ENCODE results near the gene CHTOP.
"Not testable (repeated sequence)": the region's sequence is repeated elsewhere in the genome, so short reads cannot be mapped to it uniquely, and the experiment has no call there.

The CHTOP gene

DNA sequence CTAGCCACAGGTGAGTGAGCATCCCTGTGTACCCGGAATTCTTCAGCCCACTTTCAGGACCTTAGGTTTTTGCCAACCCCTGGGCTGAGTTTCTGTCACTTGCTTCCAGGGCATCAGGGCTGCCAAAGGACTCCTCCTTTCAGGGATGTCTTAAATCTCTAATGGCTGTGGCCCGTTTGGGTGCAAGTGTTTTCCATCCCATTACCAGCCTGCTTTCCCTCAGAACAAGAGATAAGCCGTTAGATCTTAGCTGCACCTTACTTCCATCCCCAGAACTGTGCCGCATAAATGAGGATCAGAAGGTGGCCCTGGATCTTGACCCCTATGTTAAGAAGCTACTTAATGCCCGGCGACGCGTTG, 25.3 kb downstream of the CHTOP start:
- DNase-seq (ENCODE audit: low read depth) = no peak

DNA sequence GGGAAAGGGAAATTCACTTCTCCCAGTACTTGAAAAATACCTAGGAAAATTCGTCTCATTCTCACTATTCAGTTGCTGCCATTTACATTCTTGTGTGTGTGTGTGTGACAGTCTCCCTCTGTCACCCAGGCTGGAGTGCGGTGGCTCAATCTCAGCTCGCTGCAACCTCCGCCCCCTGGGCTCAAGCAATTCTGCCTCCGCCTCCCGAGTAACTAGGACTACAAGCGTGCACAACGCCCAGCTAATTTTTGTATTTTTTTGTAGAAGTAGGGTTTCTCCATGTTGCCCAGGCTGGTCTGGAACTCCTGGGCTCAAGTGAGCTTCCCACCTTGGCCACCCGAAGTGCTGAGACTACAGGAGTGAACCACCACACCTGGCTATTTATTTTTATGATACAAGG, 25.8 kb downstream of the CHTOP start:
- DNase-seq (ENCODE audit: low read depth) = no peak

GRCh38 chr1:153661111-153661708, 27.3 kb downstream of the CHTOP start:
- DNase-seq (ENCODE audit: low read depth) = no peak

GRCh38 chr1:153662269-153662668, 28.4 kb downstream of the CHTOP start:
- no peak for DNase-seq (ENCODE audit: low read depth)

DNA sequence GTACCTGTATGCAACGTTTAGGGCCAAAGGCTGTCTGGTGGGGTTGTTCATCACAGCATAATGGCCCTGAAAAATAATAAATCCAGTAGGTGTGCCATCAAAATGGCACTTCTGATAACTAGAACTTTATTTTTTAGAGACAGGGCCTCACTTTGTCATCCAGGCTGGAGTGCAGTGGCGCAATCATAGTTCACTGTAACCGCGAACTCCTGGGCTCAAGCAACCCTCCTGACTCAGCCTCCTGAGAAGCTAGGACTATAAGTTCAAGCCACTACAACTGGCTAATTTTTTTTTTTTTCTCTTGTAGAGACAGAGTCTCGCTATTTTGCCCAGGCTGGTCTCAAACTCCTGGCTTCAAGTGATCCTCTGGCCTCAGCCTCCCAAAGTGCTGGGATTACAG, 29.3 kb downstream of the CHTOP start:
- no peak for DNase-seq (ENCODE audit: low read depth)

DNA sequence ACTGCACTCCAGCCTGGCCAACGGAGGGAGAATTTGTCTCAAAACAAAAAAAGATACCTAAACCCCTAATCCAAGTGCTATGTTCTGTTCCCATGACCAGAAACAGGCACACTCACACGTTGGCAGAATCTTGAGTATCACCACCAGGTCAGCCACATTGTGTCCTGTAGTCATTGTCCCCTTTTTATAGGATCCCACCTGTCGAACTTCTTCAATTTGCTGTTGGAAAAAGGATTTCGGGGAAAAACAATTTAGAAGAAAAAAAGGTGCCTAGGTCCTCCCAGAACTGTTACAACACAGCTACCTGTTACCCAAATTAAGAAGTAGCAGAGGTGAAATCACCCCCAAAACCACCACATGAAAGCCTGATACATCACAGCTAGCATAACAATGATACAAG, 33.6 kb downstream of the CHTOP start:
- DNase-seq (ENCODE audit: low read depth) = no peak

DNA sequence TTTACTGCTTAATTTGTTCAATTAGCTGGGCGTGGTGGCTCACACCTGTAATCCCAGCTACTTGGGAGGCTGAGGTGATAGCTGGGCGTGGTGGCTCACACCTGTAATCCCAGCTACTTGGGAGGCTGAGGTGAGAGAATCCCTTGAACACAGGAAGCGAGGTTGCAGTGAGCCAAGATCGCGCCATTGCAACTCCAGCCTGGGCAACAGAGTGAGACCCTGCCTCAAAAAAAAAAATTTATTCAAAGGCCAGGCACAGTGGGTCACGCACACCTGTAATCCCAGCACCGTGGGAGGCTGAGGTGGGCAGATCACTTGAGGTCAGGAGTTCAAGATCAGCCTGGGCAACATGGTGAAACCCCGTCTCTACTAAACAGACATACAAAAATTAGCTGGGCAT, 34.8 kb downstream of the CHTOP start:
- not testable (repeated sequence) for DNase-seq (ENCODE audit: low read depth)

DNA sequence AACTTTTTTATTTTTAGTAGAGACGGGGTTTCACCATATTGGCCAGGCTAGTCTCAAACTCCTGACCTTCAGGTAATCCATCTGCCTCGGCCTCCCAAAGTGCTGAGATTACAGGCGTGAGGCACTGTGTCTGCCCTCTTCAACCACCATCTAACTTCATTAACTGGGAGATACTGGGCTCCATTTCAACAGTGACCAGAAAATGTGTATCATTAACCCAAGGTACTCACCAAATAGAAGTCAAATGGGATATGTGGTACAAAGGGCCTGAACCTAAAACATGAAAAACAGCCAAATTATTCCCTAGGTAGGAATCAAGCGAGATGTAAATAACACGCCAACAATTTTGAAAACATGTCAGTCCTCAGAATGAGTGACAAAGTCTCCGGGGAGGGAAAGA, 35.7 kb downstream of the CHTOP start:
- DNase-seq (ENCODE audit: low read depth) = no peak

- peak; percentile 5 for DNase-seq (ENCODE audit: low read depth)
Observed at GRCh38 chr1:153670257-153670858, 36.5 kb downstream of the CHTOP start.

- peak; percentile 94 for DNase-seq (ENCODE audit: low read depth)
Observed at GRCh38 chr1:153670859-153671627, 37.2 kb downstream of the CHTOP start, which contains the start of gene ILF2. Gene ILF2, minus strand, starts transcription at chr1:153670993. Its CDS starts 71 bp downstream, at chr1:153670922.

DNA sequence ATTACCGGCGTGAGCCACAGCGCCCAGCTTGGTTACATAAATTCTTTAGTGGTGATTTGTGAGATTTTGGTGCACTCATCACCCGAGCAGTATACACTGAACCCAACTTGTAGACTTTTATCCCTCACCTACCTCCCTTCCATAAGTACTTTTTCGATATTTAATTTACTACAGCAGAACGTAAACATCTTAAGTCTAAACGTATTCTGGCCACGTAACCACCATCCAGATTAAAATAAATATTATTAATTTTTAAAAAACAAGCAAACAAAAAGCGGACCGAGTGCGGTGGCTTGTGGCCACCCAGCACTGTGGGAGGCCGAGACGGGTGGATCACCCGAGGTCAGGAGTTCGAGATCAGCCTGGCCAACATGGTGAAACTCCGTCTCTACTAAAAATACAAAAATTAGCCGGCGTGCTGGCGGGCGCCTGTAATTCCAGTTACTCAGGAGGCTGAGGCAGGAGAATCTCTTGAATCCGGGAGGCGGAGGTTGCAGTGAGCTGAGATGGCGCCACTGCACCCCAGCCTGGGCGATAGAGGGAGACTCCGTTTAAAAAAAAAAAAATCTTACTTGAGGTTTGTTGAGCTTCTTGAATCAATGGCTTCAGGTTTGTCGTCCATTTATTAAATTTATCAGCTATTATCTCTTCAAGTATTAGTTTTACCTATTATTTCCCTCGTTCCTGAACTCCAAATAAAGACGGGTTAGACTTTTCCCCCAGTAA, 37.9 kb downstream of the CHTOP start:
- DNase-seq (ENCODE audit: low read depth) = not testable (repeated sequence)

DNA sequence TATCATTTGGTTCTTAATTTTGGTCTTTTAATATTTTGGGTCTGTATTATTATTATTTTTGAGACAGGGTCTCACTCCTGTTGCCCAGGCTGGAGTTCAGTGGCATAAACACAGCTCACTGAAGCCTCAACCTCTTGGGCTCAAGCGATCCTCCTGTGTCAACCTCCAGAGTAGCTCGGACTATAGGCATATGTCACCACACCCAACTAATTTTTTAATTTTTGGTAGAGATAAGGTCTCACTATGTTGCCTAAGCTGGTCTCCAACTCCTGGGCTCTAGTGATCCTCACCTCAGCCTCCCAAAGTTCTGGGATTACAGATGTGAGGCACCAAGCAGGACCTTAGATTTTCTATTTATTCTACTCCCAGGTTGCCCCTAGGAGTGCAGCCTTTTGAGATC, 39.6 kb downstream of the CHTOP start:
- no peak for DNase-seq (ENCODE audit: low read depth)

DNA sequence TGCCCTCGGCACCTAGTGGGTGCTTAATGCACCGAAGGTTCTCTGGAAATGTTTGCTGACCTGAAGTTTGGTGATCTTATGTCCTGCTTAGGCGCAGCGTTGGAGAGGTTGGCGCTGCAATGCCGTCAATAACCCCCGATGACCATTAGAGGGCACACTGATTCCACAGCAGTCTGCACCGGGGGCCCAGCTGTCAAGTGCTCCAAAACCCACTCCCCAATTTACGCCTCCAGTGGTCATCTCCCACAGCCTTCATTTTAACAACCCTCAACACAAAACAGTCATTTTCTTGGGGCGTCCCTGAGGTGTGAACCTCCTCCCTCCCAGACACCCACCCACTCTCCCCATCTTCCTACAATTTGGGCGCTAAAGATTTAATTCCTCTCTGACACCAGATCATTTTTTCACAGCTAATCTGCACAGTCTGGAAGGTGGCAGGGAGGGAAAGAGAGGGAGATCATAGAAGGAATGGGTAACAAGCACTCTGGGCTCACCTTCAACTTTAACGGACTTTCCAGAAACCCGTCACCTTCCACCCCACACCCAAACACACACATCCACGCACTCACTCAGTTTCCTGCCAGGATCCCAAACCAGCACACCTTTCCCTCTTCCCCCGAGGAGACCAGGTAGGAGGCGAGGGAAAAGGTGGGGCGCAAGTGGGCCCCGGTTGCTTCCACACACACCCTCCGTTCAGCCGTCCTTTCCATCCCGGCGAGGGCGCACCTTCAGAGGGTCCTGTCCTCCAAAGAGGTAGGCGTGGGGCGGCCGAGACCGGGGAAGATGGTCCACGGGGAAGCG, 44.1 kb downstream of the CHTOP start:
- peak; percentile 14 for DNase-seq (ENCODE audit: low read depth)

DNA sequence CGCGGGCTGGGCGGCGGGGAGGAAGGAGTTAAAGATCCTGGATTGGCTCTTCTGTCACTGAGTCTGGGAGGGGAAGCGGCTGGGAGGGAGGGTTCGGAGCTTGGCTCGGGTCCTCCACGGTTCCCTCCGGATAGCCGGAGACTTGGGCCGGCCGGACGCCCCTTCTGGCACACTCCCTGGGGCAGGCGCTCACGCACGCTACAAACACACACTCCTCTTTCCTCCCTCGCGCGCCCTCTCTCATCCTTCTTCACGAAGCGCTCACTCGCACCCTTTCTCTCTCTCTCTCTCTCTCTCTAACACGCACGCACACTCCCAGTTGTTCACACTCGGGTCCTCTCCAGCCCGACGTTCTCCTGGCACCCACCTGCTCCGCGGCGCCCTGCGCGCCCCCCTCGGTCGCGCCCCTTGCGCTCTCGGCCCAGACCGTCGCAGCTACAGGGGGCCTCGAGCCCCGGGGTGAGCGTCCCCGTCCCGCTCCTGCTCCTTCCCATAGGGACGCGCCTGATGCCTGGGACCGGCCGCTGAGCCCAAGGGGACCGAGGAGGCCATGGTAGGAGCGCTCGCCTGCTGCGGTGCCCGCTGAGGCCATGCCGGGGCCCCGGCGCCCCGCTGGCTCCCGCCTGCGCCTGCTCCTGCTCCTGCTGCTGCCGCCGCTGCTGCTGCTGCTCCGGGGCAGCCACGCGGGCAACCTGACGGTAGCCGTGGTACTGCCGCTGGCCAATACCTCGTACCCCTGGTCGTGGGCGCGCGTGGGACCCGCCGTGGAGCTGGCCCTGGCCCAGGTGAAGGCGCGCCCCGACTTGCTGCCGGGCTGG, 44.9 kb downstream of the CHTOP start, which contains the start of gene NPR1:
NPR1 (plus strand) TSS at position 170 of the 818 bp plus-strand sequence; CDS start at position 591, 421 bp downstream.
- DNase-seq (ENCODE audit: low read depth) = no peak

DNA sequence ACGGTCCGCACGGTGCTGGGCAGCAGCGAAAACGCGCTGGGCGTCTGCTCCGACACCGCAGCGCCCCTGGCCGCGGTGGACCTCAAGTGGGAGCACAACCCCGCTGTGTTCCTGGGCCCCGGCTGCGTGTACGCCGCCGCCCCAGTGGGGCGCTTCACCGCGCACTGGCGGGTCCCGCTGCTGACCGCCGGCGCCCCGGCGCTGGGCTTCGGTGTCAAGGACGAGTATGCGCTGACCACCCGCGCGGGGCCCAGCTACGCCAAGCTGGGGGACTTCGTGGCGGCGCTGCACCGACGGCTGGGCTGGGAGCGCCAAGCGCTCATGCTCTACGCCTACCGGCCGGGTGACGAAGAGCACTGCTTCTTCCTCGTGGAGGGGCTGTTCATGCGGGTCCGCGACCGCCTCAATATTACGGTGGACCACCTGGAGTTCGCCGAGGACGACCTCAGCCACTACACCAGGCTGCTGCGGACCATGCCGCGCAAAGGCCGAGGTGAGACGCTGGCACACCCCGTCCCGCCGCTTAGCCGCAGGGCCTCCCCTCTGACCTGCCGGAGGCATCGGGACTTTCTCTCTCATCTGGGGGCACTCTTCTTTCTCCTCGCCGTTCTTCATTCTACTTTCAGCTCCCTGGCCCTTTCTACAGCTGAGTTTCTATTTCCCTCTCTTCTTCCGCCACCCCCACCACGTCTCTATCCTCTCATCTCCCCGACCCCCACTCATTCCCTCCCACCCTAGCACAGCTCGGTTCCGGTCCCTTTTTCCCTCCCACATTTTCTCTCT, 45.7 kb downstream of the CHTOP start:
- DNase-seq (ENCODE audit: low read depth) = no peak

GRCh38 chr1:153680120-153680403, 46.2 kb downstream of the CHTOP start:
- DNase-seq (ENCODE audit: low read depth) = no peak

DNA sequence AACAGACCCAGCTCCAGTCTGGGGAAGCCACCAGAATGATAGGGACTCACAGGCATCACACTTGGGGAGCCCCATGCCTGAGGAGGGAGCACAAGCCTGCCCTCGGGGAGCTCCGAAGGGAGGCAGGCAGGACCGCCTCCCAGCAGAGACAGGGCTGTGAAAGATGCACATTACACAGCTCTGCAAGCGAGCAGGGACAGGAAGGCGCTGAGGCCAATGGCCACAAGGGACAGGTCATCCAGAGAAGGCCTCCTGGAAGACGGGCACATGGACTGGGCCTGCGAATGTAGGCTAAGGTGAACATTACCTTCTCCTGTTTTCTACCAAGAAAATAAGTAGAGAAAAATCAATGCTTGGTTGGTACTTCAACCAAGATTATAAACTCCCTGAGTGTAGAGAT, 48.9 kb downstream of the CHTOP start:
- no peak for DNase-seq (ENCODE audit: low read depth)

DNA sequence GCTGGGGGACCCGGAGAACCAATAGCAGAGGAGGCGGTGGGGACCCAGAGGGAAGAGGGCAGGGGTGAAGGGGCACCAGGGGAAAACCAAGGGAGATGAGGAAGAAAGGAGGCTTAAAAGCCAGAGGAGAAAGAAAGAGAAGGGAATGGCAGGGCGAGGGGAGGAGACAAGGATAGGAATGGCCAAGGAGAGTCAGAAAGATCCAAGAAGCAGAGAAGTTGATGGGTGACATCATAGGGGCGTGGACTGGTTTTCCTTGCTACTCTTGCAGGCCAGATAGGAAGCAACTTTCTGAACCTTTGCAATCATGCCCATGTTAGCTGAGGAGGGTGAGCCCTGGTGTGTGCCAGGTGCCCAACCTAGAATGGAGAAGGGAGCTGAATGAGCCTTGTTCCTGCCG, 50.0 kb downstream of the CHTOP start:
- no peak for DNase-seq (ENCODE audit: low read depth)

GRCh38 chr1:153684892-153685291, 51.0 kb downstream of the CHTOP start:
- DNase-seq (ENCODE audit: low read depth) = no peak
